GM18861 (cell line): ENCODE data around the gene TSPOAP1.

Experiments
- ATAC-seq: cut with Tn5 transposase; IDR thresholded peaks from one replicate; pipeline ENCODE4 v1.9.1; 2021; ENCODE audit not compliant: unreplicated experiment

The TSPOAP1 gene

GRCh38 chr17:58305626-58306025, 23.0 kb downstream of the TSPOAP1 start:
- no peak for ATAC-seq

GRCh38 chr17:58304750-58305486, 23.7 kb downstream of the TSPOAP1 start:
- no peak for ATAC-seq

GRCh38 chr17:58303971-58304749, 24.4 kb downstream of the TSPOAP1 start:
- no peak for ATAC-seq

DNA sequence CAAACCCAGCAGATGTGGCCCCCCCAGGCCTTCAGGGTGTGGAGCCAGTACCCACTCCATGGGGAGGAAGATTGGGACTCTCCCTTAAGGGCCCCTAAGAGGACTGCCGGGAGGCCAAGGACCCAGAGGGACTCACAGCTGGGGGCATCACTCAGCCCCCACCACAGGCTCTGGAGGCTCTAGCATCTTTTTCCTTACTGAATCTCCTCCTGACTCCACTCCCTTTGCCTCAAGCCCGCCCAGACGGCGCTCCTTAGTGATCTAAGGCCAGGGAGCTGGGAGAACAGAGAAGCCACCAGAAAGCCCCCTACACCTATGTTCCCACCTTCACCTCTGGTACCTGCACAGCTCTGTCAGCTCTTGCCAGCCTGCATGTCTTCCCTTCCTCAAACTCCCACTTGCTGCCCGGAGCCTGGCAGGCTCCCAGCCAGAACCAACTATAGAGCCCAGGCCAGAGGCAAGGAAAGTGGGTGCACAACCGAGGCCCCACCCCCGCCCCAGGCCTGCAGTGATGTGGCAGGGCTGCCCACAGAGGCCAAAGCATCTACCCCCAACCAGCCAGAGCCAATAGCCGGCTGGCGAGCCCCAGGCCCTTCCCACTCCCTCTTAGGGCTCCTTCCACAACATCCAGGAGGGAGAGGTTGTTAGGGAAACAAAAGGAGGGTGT, 25.5 kb downstream of the TSPOAP1 start:
- no peak for ATAC-seq

GRCh38 chr17:58302171-58302918, 26.2 kb downstream of the TSPOAP1 start:
- no peak for ATAC-seq

DNA sequence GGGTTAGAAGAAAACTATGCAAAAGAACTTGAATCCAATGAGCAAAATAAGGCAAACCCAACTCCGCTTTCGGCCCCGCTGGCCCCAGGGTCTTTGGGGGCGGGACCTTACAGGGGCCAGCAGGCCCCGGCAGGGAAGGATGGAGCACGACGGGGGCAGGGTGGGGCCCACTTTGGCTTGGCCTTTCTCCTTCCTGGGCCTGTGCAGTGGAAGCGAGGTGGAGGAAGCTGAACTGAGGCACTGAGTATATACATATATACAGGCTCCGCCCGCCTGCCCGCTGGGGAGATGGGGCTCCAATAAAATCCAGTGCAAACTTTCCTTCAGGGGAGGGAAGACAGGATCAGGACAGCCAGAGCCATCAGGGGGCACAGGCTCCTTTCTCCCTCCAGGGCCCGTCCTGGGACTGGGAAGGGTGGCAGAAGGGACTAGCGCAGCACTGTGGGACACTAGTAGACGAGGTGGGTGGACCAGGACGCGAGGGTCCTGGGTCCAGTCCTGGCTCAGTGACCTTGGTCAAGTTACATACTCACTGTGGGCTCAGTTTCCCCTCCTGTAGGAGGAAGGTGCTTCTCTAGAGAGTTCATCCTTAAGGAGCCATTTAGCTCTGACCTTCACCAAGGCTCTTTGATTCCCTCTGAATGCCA, 27.0 kb downstream of the TSPOAP1 start:
- no peak for ATAC-seq

GRCh38 chr17:58300336-58300735, 28.3 kb downstream of the TSPOAP1 start:
- no peak for ATAC-seq

- ATAC-seq = no peak
Measured at GRCh38 chr17:58294034-58294433, 34.6 kb downstream of the TSPOAP1 start.

- ATAC-seq = no peak
Measured at GRCh38 chr17:58291246-58291645, 37.3 kb downstream of the TSPOAP1 start.

- ATAC-seq = no peak
Measured at GRCh38 chr17:58289869-58290268, 38.7 kb downstream of the TSPOAP1 start.

DNA sequence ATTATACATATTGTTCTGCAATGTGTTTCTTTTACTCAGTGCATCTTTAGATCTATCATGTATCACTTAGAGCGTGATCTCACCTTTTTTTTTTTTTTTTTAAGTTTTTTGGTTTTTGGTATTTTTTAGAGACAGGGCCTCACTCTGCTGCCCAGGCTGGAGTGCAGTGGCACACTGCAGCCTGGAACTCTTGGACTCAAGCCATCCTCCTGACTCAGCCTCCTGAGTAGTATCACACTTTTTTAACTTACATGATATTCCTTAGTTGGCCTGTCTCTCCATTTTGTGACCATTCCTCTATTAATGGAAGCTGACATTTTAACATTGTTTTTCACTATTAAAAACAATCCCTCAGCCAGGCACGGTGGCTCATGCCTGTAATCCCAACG, 43.2 kb downstream of the TSPOAP1 start:
- no peak for ATAC-seq

DNA sequence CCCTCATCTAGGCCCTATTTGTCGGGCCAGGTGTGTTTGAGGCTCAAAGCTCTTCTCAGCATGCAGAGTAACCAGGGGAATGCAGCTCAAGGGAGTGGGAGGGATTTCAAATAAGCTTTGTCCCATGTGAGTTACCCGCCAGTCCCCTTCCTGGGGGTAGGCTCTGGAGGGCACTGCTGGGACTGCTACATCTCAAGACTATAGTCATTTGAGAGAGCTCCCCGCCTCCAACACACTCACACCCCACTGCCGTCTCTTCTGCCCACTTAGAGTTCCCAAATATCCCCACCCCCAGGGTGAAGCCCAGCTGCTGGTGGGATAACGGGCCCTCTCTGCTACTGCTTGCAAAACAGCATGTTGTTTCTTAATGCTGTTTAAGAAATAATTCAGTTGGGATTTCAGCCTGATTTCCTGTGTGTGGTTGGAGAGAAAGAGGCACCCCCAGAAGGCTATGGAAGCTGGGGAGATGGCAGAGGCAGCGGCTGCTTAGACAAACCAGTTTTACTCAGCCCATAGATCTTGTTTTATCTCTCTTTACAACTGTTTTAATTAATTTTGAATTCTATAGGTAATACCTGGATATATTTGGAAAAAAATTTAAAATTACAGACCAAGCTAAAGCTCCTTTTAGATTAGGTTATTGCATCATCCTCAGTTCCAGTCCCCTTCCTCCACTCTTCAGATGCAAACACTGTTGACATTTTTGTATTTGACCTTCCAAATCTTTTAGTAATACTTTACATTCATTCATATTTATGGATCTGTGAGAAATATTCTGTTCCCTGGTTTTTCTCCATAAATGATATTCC, 43.8 kb downstream of the TSPOAP1 start:
- no peak for ATAC-seq

DNA sequence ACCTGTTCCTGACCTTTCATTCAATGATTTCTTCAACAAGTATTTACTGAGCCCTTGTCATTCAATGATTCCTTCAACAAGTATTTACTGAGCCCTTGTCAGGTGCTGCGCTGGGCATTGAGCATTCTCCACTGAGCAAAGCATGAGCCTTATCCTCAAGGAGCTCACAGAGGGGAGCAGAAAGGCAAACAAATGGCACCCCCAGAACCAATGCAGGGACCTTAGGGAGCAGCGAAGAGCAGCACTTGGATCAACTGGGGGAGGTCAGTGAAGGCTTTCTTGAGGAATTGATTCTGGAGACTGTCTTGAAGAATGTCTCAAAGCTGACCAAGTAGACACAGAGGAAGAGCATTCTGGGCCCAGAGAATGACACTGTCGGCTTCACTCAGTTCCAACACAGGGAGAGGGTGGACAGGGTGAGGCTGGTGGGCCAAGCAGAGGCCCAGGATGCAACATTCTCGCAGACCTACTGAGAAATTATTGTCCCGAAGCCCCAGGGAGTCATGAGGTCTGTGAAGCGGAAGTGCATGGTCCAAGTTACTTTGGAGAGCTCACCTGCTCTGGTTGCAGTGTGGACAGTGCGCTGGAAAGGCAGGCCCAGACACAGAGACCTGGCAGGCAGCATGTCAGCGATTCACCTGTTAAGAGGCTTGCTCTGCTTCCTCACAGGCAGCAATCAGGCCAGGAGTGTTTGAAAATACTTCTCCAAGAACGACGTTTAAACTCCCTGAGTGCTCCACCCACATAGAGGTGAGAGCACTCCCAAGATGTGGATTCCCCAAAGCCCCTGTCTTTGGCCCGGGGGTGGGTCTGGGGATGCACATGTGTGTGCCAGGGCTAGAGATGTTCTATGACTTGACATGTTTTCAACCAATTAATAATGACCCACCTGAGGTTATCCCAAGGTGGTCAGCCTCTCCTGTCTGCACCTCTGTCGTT, 44.7 kb downstream of the TSPOAP1 start:
- ATAC-seq = no peak

DNA sequence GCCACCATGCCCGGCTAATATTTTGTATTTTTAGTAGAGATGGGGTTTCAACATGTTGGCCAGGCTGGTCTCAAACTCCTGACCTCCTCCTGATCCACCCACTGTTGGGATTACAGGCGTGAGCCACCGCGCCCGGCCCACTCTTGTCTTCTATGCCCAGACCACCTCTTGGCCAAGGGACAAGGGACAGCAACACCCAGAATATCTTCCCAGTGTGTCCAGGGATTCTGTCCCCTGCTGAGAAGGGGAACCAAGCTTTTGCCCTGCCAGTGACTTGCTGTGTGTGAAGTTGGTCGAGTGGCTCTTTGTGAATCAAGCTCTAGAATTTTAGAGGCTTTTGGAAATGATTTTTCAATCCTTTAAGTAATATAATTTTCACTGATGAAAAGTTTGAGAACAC, 46.2 kb downstream of the TSPOAP1 start:
- ATAC-seq = no peak

GRCh38 chr17:58281511-58282011, 47.0 kb downstream of the TSPOAP1 start:
- no peak for ATAC-seq

DNA sequence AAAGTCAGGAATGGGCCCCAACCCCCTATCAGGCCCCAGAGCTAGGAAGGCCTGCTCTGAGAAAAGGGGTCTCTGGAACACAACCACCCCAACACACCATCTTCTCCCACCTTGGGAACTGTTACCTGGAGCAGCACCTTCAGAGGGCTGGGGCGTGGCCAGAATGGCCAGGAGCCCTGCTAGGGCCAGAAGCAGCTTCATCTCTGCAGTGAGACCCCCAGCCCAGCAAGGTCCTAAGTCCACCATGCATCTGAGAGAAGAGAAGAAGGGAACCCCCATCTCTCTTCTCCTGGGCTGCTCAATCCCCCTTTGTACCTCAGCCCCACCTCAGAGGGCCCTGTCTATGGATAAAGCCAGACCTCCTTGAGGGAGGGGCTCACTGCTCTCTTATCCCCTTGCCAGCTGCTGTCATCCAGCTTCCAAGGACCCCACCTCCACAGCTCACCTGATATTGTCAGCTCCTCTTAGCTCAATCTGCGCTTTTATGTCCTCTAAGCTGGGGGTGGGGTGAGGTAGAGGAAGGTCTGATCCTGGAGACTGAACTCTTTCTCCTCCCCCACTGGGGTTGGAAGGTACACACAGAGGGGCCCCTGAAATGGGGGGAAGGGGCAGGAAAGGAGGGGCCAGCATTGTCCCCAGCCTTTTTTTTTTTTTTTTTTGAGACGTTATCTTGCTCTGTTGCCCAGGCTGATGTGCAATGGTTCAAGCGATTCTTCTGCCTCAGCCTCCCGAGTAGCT, 47.9 kb downstream of the TSPOAP1 start, which contains the start of gene MPO:
Gene MPO (minus strand): TSS at position 456 of the 738 bp plus-strand sequence. CDS start 177 bp downstream, at position 279.
- ATAC-seq = no peak

DNA sequence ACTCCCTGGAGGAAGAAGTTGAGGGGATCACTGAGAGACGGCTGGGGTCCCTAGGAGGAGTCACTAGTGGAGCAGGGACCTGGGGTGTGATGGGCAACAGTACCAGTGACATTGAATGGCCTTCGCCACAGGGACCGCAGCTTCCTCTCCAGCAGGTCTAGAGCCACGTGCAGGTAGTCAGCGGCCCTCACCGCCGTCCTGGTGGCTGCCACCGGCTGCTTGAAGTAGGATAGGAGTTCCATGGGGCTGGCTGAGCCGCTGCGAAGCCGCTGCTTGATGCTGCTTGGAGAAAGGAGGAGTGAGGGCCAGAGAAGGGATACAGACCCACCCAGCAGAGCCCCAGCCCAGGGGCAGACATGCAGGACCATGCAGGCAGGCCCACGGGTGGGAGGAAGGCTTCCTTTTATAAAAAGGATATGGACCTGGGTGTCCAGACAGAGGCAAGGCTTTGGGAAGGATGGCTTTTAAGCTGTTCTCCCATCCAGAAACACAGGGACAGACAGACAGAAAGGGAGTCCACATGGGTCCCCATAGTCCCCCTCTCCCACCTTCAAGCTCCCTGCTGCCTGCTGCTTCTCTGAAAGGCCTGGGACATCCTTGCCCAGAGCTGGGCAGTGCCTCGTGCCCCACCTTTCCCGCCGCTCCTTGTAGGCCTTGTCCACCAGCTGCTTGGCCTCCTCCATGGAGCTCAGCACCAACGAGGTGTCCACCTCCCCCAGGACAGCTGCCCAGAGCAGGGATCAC, 48.7 kb downstream of the TSPOAP1 start:
- no peak for ATAC-seq
